ENCODE measurements around the gene DDX27. TPM values are rescaled to one million over a fixed set of nuclear protein-coding genes. Genes with fewer than 3 reads are reported as not detected.

Gene DDX27
- total RNA-seq, 1 experiment from 2014 or later: 54.8 TPM

GRCh38 chr20:49203011-49203410, 16.2 kb upstream of the DDX27 start:
- DNase-seq (ENCODE audit: low spot score): no peak
- ATAC-seq: no peak
- TF ChIP-seq, protein P1, sequence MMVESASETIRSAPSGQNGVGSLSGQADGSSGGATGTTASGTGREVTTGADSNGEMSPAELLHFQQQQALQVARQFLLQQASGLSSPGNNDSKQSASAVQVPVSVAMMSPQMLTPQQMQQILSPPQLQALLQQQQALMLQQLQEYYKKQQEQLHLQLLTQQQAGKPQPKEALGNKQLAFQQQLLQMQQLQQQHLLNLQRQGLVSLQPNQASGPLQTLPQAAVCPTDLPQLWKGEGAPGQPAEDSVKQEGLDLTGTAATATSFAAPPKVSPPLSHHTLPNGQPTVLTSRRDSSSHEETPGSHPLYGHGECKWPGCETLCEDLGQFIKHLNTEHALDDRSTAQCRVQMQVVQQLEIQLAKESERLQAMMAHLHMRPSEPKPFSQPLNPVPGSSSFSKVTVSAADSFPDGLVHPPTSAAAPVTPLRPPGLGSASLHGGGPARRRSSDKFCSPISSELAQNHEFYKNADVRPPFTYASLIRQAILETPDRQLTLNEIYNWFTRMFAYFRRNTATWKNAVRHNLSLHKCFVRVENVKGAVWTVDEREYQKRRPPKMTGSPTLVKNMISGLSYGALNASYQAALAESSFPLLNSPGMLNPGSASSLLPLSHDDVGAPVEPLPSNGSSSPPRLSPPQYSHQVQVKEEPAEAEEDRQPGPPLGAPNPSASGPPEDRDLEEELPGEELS (CRISPR knock-in tag; IDR thresholded peaks at IDR 0.05): no peak
- TF ChIP-seq, protein P2, sequence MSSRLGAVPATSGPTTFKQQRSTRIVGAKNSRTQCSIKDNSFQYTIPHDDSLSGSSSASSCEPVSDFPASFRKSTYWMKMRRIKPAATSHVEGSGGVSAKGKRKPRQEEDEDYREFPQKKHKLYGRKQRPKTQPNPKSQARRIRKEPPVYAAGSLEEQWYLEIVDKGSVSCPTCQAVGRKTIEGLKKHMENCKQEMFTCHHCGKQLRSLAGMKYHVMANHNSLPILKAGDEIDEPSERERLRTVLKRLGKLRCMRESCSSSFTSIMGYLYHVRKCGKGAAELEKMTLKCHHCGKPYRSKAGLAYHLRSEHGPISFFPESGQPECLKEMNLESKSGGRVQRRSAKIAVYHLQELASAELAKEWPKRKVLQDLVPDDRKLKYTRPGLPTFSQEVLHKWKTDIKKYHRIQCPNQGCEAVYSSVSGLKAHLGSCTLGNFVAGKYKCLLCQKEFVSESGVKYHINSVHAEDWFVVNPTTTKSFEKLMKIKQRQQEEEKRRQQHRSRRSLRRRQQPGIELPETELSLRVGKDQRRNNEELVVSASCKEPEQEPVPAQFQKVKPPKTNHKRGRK (CRISPR knock-in tag; IDR thresholded peaks at IDR 0.05; ENCODE audit: borderline replicate concordance): no peak
- TF ChIP-seq, protein P3, sequence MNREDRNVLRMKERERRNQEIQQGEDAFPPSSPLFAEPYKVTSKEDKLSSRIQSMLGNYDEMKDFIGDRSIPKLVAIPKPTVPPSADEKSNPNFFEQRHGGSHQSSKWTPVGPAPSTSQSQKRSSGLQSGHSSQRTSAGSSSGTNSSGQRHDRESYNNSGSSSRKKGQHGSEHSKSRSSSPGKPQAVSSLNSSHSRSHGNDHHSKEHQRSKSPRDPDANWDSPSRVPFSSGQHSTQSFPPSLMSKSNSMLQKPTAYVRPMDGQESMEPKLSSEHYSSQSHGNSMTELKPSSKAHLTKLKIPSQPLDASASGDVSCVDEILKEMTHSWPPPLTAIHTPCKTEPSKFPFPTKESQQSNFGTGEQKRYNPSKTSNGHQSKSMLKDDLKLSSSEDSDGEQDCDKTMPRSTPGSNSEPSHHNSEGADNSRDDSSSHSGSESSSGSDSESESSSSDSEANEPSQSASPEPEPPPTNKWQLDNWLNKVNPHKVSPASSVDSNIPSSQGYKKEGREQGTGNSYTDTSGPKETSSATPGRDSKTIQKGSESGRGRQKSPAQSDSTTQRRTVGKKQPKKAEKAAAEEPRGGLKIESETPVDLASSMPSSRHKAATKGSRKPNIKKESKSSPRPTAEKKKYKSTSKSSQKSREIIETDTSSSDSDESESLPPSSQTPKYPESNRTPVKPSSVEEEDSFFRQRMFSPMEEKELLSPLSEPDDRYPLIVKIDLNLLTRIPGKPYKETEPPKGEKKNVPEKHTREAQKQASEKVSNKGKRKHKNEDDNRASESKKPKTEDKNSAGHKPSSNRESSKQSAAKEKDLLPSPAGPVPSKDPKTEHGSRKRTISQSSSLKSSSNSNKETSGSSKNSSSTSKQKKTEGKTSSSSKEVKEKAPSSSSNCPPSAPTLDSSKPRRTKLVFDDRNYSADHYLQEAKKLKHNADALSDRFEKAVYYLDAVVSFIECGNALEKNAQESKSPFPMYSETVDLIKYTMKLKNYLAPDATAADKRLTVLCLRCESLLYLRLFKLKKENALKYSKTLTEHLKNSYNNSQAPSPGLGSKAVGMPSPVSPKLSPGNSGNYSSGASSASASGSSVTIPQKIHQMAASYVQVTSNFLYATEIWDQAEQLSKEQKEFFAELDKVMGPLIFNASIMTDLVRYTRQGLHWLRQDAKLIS (CRISPR knock-in tag; IDR thresholded peaks at IDR 0.05; ENCODE audit: borderline replicate concordance): no peak
- TF ChIP-seq FOXK1 (CRISPR knock-in tag; IDR thresholded peaks at IDR 0.05): no peak
- no peak for TF ChIP-seq EMX1 (CRISPR knock-in tag; IDR thresholded peaks at IDR 0.05)
- no peak for TF ChIP-seq IRF2 (CRISPR knock-in tag; IDR thresholded peaks at IDR 0.05; ENCODE audit: borderline replicate concordance, low read depth)
- no peak for TF ChIP-seq ETV6 (CRISPR knock-in tag; IDR thresholded peaks at IDR 0.05)
- TF ChIP-seq SOX15 (CRISPR knock-in tag; IDR thresholded peaks at IDR 0.05): no peak
- TF ChIP-seq ZNF263 (CRISPR knock-in tag; IDR thresholded peaks at IDR 0.05; ENCODE audit: low read depth): no peak
- TF ChIP-seq, protein P4, sequence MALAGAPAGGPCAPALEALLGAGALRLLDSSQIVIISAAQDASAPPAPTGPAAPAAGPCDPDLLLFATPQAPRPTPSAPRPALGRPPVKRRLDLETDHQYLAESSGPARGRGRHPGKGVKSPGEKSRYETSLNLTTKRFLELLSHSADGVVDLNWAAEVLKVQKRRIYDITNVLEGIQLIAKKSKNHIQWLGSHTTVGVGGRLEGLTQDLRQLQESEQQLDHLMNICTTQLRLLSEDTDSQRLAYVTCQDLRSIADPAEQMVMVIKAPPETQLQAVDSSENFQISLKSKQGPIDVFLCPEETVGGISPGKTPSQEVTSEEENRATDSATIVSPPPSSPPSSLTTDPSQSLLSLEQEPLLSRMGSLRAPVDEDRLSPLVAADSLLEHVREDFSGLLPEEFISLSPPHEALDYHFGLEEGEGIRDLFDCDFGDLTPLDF (CRISPR knock-in tag; IDR thresholded peaks at IDR 0.05): no peak
- no peak for TF ChIP-seq ZNF396 (CRISPR knock-in tag; IDR thresholded peaks at IDR 0.05; ENCODE audit: borderline replicate concordance)
- POLR2A ChIA-PET: interaction anchor here (0.9 kb wide), 1 partner anchor 14 kb away, joined by 3 read pairs; no protein-coding TSS in a partner anchor
- CTCF ChIA-PET: interaction anchor here (0.9 to 1.6 kb wide), 2 partner anchors 13 to 16 kb away, joined by 3 read pairs; partner anchors contain the start of gene DDX27
- no peaks in the 10 kb centered on the region for H3K36me3 Mint-ChIP-seq
- H3K4me1 Mint-ChIP-seq: no peaks in the 10 kb centered on the region
- H3K9me3 Mint-ChIP-seq: no peaks in the 10 kb centered on the region
- no peaks in the 10 kb centered on the region for H3K27me3 Mint-ChIP-seq (ENCODE audit: low read depth)
- H3K27ac Mint-ChIP-seq: no peak overlapping the region
- H3K4me3 Mint-ChIP-seq: no peak overlapping the region

- Mint-ChIP-seq H3K36me3 (no peaks in the 10 kb centered on the region), H3K4me1 (no peaks in the 10 kb centered on the region), H3K4me3 (no peak overlapping the region), H3K9me3 (no peaks in the 10 kb centered on the region), H3K27me3 (ENCODE audit: low read depth) (no peaks in the 10 kb centered on the region), H3K27ac (no peak overlapping the region)
- CTCF ChIA-PET: interaction anchor here (1.6 kb wide), 1 partner anchor 12 kb away, joined by 3 read pairs; no protein-coding TSS in a partner anchor
- no peak for ATAC-seq
- POLR2A ChIA-PET: no interaction called here
- no peak for DNase-seq (ENCODE audit: low spot score)
- TF ChIP-seq, protein P5, sequence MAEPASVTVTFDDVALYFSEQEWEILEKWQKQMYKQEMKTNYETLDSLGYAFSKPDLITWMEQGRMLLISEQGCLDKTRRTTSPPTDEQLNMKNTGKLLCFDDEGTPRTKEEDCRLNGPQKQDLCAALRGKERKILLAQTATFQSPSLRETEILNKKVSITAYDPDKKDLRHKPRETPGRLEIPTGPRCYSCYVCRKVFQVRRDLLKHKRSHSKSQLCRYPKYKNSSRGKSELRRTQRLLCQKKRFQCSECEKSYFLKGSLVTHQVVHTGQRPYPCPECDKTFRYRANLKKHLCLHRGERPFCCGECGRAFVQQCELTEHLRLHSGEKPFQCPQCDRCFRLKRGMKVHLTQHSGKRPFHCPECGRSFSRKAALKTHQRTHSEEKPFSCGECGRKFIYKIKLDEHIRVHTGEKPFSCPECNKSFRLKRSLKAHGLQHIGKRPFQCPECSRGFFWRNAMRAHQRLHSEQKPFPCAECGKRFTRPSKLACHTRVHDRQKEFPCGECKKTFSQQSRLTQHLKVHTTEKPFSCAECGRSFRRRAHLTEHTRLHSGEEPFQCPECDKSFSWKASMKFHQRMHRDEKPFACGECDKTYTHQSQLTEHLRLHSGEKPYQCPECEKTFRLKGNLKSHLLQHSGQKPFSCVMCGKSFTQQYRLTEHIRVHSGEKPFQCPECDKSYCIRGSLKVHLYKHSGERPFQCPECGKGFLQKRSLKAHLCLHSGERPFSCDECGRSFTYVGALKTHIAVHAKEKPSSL (CRISPR knock-in tag; conservative IDR thresholded peaks at IDR 0.05): no peak
- no peak for TF ChIP-seq IRF2 (CRISPR knock-in tag; IDR thresholded peaks at IDR 0.05; ENCODE audit: borderline replicate concordance, low read depth)
- no peak for TF ChIP-seq ATF6 (CRISPR knock-in tag; IDR thresholded peaks at IDR 0.05)
- no peak for TF ChIP-seq E2F4 (CRISPR knock-in tag; IDR thresholded peaks at IDR 0.05; ENCODE audit: borderline replicate concordance, low read depth)
- TF ChIP-seq RELA (CRISPR knock-in tag; IDR thresholded peaks at IDR 0.05; ENCODE audit: borderline replicate concordance): no peak
- no peak for TF ChIP-seq CBFB (CRISPR knock-in tag; IDR thresholded peaks at IDR 0.05; ENCODE audit: low read depth)
- TF ChIP-seq ZBTB21 (CRISPR knock-in tag; IDR thresholded peaks at IDR 0.05; ENCODE audit: borderline replicate concordance): no peak
- no peak for TF ChIP-seq GRHL2 (CRISPR knock-in tag; IDR thresholded peaks at IDR 0.05; ENCODE audit: insufficient replicate concordance, severe bottlenecking)
- no peak for TF ChIP-seq ZNF121 (CRISPR knock-in tag; IDR thresholded peaks at IDR 0.05)
- TF ChIP-seq SOX15 (CRISPR knock-in tag; IDR thresholded peaks at IDR 0.05): no peak
- no peak for TF ChIP-seq TEAD4 (CRISPR knock-in tag; IDR thresholded peaks at IDR 0.05)
- TF ChIP-seq OVOL2 (CRISPR knock-in tag; IDR thresholded peaks at IDR 0.05; ENCODE audit: borderline replicate concordance): no peak
Observed at GRCh38 chr20:49203746-49204145, 15.5 kb upstream of the DDX27 start.
